Measurements from ENCODE around the gene TWF2. TPM values are rescaled to one million over a fixed set of nuclear protein-coding genes. Genes with fewer than 3 reads are reported as not detected.

Gene TWF2
- total and polyA plus RNA-seq, 4 donors, result 40.5 to 52.2 (median 45.2) TPM

DNA sequence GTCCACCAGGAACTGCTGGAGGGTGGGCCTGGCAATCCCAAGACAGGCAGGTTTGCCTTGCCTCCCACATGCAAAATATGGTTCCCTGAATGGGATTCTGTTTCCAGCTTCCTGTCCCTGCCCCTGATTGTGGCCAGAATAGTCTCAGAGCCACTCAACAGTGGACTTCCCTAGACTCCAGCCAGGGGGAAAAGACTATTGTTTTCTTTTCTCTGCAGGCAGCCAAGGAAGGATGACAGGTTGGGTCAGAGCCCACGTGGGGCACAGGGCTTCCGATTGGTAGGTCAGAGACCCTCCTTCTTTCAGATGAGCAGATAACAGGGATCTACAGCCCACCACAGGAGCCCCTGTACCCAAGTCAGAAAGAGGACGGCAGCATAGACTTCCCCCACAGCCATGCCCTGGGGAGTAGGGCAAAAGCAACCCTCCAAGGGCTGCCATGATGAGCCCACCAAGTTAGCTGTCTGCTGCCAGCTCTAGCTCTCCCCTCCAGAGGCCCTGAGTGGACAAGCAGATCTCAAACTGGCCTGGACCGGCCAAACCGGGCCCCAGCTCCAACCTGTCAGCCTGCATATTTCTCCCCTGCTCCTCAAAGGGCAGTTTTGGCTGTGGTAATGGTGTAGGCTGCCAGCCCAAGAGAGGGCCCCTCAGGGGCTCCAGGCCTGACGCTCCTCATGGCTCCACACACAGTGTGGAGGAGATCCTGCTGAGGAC is 19.9 kb downstream of the TWF2 start:
- H3K36me3 ChIP-seq (ENCODE audit: control insufficient read depth in 1 of 2, insufficient read depth in 2 of 2, low read length in 1 of 2), result peaks cover 0 to 8% of the 10 kb centered on the region in 2 donors
- 24 to 26% methylated on average over 6 of the region's 6 CpGs for WGBS, 2 donors
- no peaks in the 10 kb centered on the region for H3K27me3 ChIP-seq (ENCODE audit: control insufficient read depth in 1 of 2, insufficient read depth in 2 of 2, low read length in 1 of 2)
- no peak overlapping the region for H3K27ac ChIP-seq (ENCODE audit: low read depth in 1 of 2, low read length in 2 of 2)
- H3K9me3 ChIP-seq (ENCODE audit: control insufficient read depth, low read length), result no peaks in the 10 kb centered on the region
- no peak for ATAC-seq (ENCODE audit: low FRiP score)
- intact Hi-C loops (cut with DNase I), result loop anchor here in 1 of 2 donors (2.0 kb wide), 1 partner anchor 124 kb away; no protein-coding TSS in a partner anchor
- no peak for DNase-seq
- H3K4me3 ChIP-seq (ENCODE audit: low read length in 2 of 2), result no peak overlapping the region
- no peaks in the 10 kb centered on the region for H3K4me1 ChIP-seq (ENCODE audit: control insufficient read depth in 1 of 2, insufficient read depth in 2 of 2, low read length in 2 of 2)

DNA sequence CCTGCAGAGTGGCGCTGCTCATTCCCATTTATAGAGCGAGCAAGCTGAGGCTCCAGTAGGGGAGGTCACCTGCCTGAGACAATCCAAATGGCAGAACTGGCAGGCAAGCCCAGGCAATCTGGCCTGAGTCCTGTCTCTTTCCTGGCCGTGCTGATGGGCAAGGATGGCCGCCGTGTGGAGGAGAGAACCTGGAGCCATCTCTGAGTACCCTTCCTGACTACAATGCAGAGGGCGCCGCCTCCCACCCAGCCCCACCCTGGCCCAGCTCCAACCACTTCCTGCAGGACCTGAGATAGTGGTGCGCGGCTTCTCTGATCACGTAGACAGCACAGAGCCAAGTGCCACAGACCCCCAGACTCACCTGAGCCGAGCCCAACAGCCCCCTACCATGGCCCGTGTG is 20.5 kb downstream of the TWF2 start:
- Histone ChIP-seq H3K9me3 (ENCODE audit: control insufficient read depth, low read length) (no peaks in the 10 kb centered on the region), H3K36me3 (ENCODE audit: control insufficient read depth in 1 of 2, insufficient read depth in 2 of 2, low read length in 1 of 2) (peaks cover 0 to 9% of the 10 kb centered on the region in 2 donors), H3K27ac (ENCODE audit: low read depth in 1 of 2, low read length in 2 of 2) (no peak overlapping the region), H3K27me3 (ENCODE audit: control insufficient read depth in 1 of 2, insufficient read depth in 2 of 2, low read length in 1 of 2) (no peaks in the 10 kb centered on the region), H3K4me1 (ENCODE audit: control insufficient read depth in 1 of 2, insufficient read depth in 2 of 2, low read length in 2 of 2) (no peaks in the 10 kb centered on the region), H3K4me3 (ENCODE audit: low read length in 2 of 2) (no peak overlapping the region)
- 81 to 82% methylated on average over 12 of the region's 12 CpGs for WGBS, 2 donors
- no peak for DNase-seq
- intact Hi-C loops (cut with DNase I), result loop anchor here in 1 of 2 donors (2.0 kb wide), 1 partner anchor 124 kb away; no protein-coding TSS in a partner anchor
- ATAC-seq (ENCODE audit: low FRiP score), result no peak

DNA sequence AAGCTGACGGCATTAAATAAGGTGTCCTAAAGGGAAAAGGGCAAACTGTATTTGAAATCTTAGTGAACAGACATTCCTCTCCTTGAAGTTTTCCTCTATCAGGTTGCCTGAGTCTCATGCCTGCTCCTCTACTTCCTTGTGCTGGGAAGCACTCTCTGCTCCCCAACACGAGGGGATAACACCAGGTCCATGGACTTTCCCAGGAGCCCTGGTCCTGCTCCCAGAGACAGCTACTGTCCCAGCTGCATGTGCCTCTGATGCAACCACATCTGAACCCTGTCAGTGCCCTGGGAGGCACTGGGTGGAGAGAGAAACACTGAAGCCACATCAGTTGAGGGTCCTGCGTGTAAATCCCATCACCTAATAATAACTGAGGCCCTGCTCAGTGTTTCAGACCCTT is 20.9 kb downstream of the TWF2 start:
- no peaks in the 10 kb centered on the region for H3K4me1 ChIP-seq (ENCODE audit: control insufficient read depth in 1 of 2, insufficient read depth in 2 of 2, low read length in 2 of 2)
- 84 to 89% methylated on average over 3 of the region's 3 CpGs for WGBS, 2 donors
- H3K9me3 ChIP-seq (ENCODE audit: control insufficient read depth, low read length), result no peaks in the 10 kb centered on the region
- no peak overlapping the region for H3K27ac ChIP-seq (ENCODE audit: low read depth in 1 of 2, low read length in 2 of 2)
- intact Hi-C loops (cut with DNase I), result loop anchor here in 1 of 2 donors (2.0 kb wide), 1 partner anchor 125 kb away; no protein-coding TSS in a partner anchor
- H3K36me3 ChIP-seq (ENCODE audit: control insufficient read depth in 1 of 2, insufficient read depth in 2 of 2, low read length in 1 of 2), result peaks cover 0 to 10% of the 10 kb centered on the region in 2 donors
- no peak overlapping the region for H3K4me3 ChIP-seq (ENCODE audit: low read length in 2 of 2)
- DNase-seq, result no peak
- no peak for ATAC-seq (ENCODE audit: low FRiP score)
- H3K27me3 ChIP-seq (ENCODE audit: control insufficient read depth in 1 of 2, insufficient read depth in 2 of 2, low read length in 1 of 2), result no peaks in the 10 kb centered on the region

DNA sequence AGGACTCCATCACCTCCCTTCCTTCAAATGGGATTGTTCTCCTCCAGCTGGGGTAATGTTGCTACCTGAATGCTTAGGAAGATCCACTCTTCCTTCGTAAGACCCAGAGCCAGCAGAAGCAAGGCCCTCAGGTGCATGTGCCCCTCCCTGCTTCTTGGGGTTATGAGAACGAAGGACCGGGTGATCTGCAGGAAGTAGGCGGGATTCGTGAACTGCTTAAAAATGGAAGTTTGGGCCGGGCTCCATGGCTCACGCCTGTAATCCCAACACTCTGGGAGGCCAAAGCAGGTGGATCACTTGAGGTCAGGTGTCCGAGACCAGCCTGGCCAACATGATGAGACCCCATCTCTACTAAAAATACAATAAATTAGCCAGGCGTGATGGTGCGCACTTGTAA is 21.6 kb downstream of the TWF2 start:
- ATAC-seq (ENCODE audit: low FRiP score) (no peak), DNase-seq (no peak)
- WGBS, 2 donors, result 90% methylated on average over 10 of the region's 10 CpGs
- intact Hi-C loops (cut with DNase I), result no loop called here
- Histone ChIP-seq H3K27ac (ENCODE audit: low read depth in 1 of 2, low read length in 2 of 2) (no peak overlapping the region), H3K9me3 (ENCODE audit: control insufficient read depth, low read length) (no peaks in the 10 kb centered on the region), H3K4me1 (ENCODE audit: control insufficient read depth in 1 of 2, insufficient read depth in 2 of 2, low read length in 2 of 2) (no peaks in the 10 kb centered on the region), H3K36me3 (ENCODE audit: control insufficient read depth in 1 of 2, insufficient read depth in 2 of 2, low read length in 1 of 2) (peaks cover 0 to 13% of the 10 kb centered on the region in 2 donors), H3K27me3 (ENCODE audit: control insufficient read depth in 1 of 2, insufficient read depth in 2 of 2, low read length in 1 of 2) (no peaks in the 10 kb centered on the region), H3K4me3 (ENCODE audit: low read length in 2 of 2) (no peak overlapping the region)

DNA sequence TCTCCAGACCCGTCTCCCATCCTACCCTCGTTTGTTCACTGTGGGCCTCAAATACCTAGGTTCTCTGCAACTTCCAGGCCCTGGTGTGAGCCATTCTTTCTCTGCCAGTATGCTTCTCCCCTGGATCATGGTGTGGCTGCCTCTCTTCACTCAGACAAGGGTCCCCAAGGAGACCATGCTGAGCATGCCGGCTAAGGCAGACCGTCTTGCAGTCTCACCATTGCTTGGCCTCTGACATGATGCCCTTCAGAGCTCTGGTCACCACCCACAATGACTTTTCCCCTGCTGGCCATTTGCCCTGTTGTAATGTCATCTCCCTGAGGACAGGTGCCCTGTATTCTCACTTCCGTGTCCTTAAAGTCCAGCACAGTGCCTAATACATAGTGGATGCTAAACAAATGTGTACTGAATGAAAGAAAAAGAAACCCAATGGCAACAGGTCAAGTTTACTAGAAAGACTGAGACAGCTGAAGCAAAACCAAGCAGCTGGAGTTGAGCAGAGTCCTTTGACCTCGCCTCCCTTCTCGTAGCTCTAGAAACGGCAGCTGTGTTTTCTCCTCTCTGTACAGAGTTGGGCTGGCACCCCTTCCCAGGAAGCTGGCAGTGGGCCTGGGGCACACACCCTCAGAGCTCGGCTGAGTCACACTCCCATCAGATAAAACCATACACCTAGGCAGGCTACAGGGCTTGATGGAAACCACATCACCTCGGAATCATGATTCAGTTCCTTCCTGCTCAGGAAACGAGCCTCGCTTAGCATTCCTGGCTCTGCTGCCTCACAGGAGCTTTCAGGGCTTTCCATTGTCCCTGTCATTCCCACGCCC is 22.2 kb downstream of the TWF2 start:
- Histone ChIP-seq H3K27ac (ENCODE audit: low read depth in 1 of 2, low read length in 2 of 2) (no peak overlapping the region), H3K27me3 (ENCODE audit: control insufficient read depth in 1 of 2, insufficient read depth in 2 of 2, low read length in 1 of 2) (no peaks in the 10 kb centered on the region), H3K9me3 (ENCODE audit: control insufficient read depth, low read length) (no peaks in the 10 kb centered on the region), H3K4me1 (ENCODE audit: control insufficient read depth in 1 of 2, insufficient read depth in 2 of 2, low read length in 2 of 2) (no peaks in the 10 kb centered on the region), H3K4me3 (ENCODE audit: low read length in 2 of 2) (no peak overlapping the region), H3K36me3 (ENCODE audit: control insufficient read depth in 1 of 2, insufficient read depth in 2 of 2, low read length in 1 of 2) (peaks cover 0 to 13% of the 10 kb centered on the region in 2 donors)
- ATAC-seq (ENCODE audit: low FRiP score) (peak; percentile 67), DNase-seq (peak in 1 of 2 donors; percentile 73)
- intact Hi-C loops (cut with DNase I), result no loop called here
- 46 to 47% methylated on average over 13 of the region's 13 CpGs for WGBS, 2 donors

DNA sequence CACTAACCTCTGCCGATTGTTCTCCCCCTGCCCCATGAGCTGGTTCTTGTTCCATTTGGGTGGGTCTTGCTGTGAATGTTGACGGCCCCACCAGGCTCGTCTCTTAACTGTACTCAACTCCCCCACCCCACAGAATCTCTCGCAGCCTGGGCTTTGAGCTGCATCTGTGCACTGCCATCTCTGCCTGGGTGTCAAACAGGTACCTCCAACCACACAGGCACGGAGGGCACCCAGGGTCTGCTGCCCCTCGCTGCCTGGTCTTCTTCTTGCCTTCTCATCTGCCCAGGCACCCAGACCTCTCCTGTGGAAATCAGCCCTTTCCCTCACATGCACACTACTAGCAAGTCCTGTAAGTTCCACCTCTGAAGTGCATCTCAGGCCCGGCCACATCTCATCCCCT is 23.6 kb downstream of the TWF2 start:
- Histone ChIP-seq H3K27ac (ENCODE audit: low read depth in 1 of 2, low read length in 2 of 2) (no peak overlapping the region), H3K4me1 (ENCODE audit: control insufficient read depth in 1 of 2, insufficient read depth in 2 of 2, low read length in 2 of 2) (no peaks in the 10 kb centered on the region), H3K27me3 (ENCODE audit: control insufficient read depth in 1 of 2, insufficient read depth in 2 of 2, low read length in 1 of 2) (no peaks in the 10 kb centered on the region), H3K36me3 (ENCODE audit: control insufficient read depth in 1 of 2, insufficient read depth in 2 of 2, low read length in 1 of 2) (peaks cover 0 to 18% of the 10 kb centered on the region in 2 donors), H3K9me3 (ENCODE audit: control insufficient read depth, low read length) (no peaks in the 10 kb centered on the region), H3K4me3 (ENCODE audit: low read length in 2 of 2) (no peak overlapping the region)
- ATAC-seq (ENCODE audit: low FRiP score) (no peak), DNase-seq (no peak)
- intact Hi-C loops (cut with DNase I), result no loop called here
- 92 to 93% methylated on average over 7 of the region's 7 CpGs for WGBS, 2 donors

DNA sequence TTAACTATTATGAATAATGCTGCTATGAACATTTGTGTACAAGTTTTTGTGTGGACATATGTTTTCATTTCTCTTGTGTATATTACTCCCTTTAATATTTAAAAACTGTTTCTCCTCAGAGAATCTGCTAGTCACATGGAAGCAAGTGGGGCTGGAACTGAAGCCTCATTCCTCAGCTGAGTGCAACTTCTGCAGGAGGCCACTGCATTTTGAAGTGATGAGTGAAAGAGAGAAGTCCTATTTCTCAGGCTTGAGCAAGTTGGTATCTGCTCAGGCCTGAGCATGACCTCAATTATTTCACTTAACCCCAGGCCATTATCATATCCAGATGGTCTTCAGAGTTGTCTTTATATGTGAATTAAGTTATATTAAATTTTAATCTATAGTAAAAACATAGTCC is 25.1 kb downstream of the TWF2 start:
- no peak for ATAC-seq (ENCODE audit: low FRiP score)
- intact Hi-C loops (cut with DNase I), result no loop called here
- no peaks in the 10 kb centered on the region for H3K4me1 ChIP-seq (ENCODE audit: control insufficient read depth in 1 of 2, insufficient read depth in 2 of 2, low read length in 2 of 2)
- H3K4me3 ChIP-seq (ENCODE audit: low read length in 2 of 2), result no peak overlapping the region
- peaks cover 0 to 20% of the 10 kb centered on the region in 2 donors for H3K36me3 ChIP-seq (ENCODE audit: control insufficient read depth in 1 of 2, insufficient read depth in 2 of 2, low read length in 1 of 2)
- no peak overlapping the region for H3K27ac ChIP-seq (ENCODE audit: low read depth in 1 of 2, low read length in 2 of 2)
- no peaks in the 10 kb centered on the region for H3K9me3 ChIP-seq (ENCODE audit: control insufficient read depth, low read length)
- no peak for DNase-seq
- no peaks in the 10 kb centered on the region for H3K27me3 ChIP-seq (ENCODE audit: control insufficient read depth in 1 of 2, insufficient read depth in 2 of 2, low read length in 1 of 2)

DNA sequence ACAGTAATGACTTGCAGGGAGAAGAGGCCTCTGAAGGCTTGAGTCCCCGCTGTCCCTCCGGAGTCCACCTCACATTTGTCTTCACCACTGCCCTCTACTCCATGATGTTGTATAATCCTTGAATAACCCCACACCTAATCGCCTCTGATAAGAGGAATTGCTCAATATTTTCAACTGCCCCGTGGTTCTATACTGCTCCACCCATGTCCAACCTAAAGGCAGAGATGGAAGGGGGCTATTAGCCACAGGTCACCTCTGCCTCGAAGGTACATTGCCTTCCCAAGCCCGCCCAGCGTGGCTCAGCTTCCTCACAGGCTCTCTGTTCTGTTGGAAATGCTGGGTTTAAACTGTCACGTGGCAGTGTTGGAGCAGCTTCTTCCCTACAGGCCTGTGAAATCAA is 26.0 kb downstream of the TWF2 start:
- H3K4me1 ChIP-seq (ENCODE audit: control insufficient read depth in 1 of 2, insufficient read depth in 2 of 2, low read length in 2 of 2), result no peaks in the 10 kb centered on the region
- H3K27ac ChIP-seq (ENCODE audit: low read depth in 1 of 2, low read length in 2 of 2), result no peak overlapping the region
- H3K4me3 ChIP-seq (ENCODE audit: low read length in 2 of 2), result no peak overlapping the region
- no peaks in the 10 kb centered on the region for H3K27me3 ChIP-seq (ENCODE audit: control insufficient read depth in 1 of 2, insufficient read depth in 2 of 2, low read length in 1 of 2)
- peaks cover 0 to 23% of the 10 kb centered on the region in 2 donors for H3K36me3 ChIP-seq (ENCODE audit: control insufficient read depth in 1 of 2, insufficient read depth in 2 of 2, low read length in 1 of 2)
- no peaks in the 10 kb centered on the region for H3K9me3 ChIP-seq (ENCODE audit: control insufficient read depth, low read length)
- 77 to 80% methylated on average over 8 of the region's 8 CpGs for WGBS, 2 donors
- DNase-seq (no peak), ATAC-seq (ENCODE audit: low FRiP score) (no peak)
- intact Hi-C loops (cut with DNase I), result no loop called here

All from aorta (tissue), 5 donors.